HG03025 (cell line): Measurements from ENCODE around the gene NDST1.

Experiments used
- ATAC-seq: cut with Tn5 transposase; IDR thresholded peaks from one replicate; pipeline ENCODE4 v1.9.1; 2021; ENCODE audit warnings: mild to moderate bottlenecking, moderate library complexity; ENCODE audit not compliant: unreplicated experiment, low FRiP score

Gene NDST1

GRCh38 chr5:150540615-150541396 lies 32.9 kb downstream of the NDST1 start:
- no peak for ATAC-seq

DNA sequence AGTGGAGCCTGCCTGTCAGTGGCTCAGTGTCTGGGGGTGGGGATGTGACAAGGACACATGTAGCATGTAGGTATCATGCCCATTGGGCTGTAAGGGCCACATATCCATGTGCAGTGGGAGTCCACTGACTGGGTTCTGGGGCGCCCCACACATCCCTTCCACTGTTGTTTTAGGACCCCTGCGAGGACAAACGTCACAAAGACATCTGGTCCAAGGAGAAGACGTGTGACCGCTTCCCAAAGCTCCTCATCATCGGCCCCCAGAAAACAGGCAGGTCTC lies 33.4 kb downstream of the NDST1 start:
- no peak for ATAC-seq

- no peak for ATAC-seq
Observed at GRCh38 chr5:150541895-150542294, 34.0 kb downstream of the NDST1 start.

- ATAC-seq, result no peak
Observed at GRCh38 chr5:150542933-150543445, 35.1 kb downstream of the NDST1 start.

GRCh38 chr5:150544611-150545219 lies 36.8 kb downstream of the NDST1 start:
- ATAC-seq, result no peak

GRCh38 chr5:150545246-150545645 lies 37.3 kb downstream of the NDST1 start:
- no peak for ATAC-seq

- ATAC-seq, result no peak
Observed at GRCh38 chr5:150548123-150548522, 40.2 kb downstream of the NDST1 start.

GRCh38 chr5:150549735-150550134 lies 41.8 kb downstream of the NDST1 start:
- ATAC-seq, result no peak

GRCh38 chr5:150550286-150550685 lies 42.4 kb downstream of the NDST1 start:
- ATAC-seq, result no peak

DNA sequence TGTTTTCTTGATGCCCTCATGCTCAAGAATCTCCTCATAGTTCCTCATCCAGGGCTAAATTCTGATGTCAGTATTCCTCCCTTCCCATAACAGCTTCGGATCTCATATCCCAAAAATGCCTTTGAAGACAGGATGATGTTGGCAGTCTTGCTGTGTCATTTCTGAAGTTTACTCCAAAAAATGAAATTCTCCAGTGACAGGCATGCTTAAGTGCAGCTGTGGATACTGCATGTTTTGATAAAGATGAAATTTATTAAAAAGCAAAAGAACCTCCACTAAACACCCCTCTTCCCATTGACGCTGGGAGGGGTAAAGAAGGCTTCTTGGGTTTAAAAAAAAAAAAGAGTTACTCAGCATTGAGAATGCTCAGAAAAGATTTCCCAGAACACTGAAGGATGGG lies 43.1 kb downstream of the NDST1 start:
- no peak for ATAC-seq

DNA sequence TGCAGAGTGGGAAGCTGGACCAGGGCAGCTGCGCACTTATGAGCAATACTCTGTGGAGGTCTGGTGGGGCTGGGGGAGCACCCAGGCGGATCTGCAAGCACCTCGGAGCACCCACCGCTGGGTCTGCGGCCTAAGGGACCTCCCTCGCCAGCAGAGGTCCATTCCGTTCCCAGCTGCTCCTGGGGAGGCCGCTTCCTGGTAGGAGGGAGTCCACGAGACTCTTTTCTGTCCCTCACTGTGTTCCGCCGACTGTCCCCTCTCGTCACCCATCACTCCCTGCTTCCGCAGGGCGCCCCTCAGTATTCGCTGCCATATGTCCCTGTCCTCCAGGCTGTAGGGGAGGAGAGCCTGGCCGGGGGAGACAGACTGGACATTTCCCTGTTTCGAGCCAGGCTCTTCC lies 45.5 kb downstream of the NDST1 start:
- no peak for ATAC-seq

- ATAC-seq, result no peak
Observed at GRCh38 chr5:150553911-150554310, 46.0 kb downstream of the NDST1 start.

DNA sequence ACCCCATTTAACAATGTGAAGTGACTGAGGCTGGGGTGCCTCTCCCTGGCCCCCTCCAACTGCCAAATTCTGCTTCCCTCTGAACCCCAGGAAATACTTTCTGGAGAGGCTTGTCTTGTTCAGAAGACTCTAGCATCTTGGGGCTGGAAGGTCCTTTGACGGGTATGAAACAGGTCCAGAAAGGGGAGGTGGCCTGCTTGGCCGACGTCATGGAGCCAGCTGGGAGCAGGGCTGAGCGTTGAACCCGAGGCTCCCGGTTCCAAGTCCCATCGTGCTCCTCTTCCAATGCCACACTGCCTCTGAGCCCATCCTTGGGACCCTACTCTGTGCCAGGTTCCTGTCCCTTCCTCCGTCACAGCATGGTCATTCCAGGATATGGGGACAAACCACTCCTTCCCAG lies 46.9 kb downstream of the NDST1 start:
- ATAC-seq, result no peak

GRCh38 chr5:150556106-150556505 lies 48.2 kb downstream of the NDST1 start:
- ATAC-seq, result no peak

GRCh38 chr5:150556859-150557508 lies 49.1 kb downstream of the NDST1 start:
- ATAC-seq, result no peak

GRCh38 chr5:150557509-150557872 lies 49.6 kb downstream of the NDST1 start:
- no peak for ATAC-seq

- ATAC-seq, result no peak
Observed at GRCh38 chr5:150558088-150558621, 50.2 kb downstream of the NDST1 start.

GRCh38 chr5:150559088-150559487 lies 51.2 kb downstream of the NDST1 start:
- no peak for ATAC-seq

DNA sequence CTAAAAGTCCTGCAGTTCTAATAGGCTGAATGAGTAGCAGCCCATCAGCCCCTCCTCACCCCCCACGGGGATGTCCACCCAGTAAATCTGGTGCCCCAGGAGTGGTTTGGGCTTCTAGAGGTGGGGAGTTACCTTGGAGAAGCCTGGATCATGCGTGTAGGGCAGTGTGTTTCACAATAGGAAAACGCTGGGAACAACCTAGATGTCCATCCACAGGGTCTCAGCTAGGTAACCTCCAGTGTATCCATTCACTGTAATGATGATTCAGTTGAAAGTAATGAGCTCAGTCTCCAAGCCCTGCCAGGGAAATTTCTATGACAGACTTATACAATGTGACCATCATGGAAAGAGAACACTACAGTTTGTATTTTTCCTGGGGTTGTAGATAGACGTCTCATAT lies 51.8 kb downstream of the NDST1 start:
- ATAC-seq, result no peak

- ATAC-seq, result no peak
Observed at GRCh38 chr5:150560401-150561191, 52.7 kb downstream of the NDST1 start.

- ATAC-seq, result no peak
Observed at GRCh38 chr5:150561192-150561512, 53.2 kb downstream of the NDST1 start.
